Body of pancreas (tissue), 4 donors: Measurements from ENCODE around the gene FOXK1. TPM values are rescaled to one million over a fixed set of nuclear protein-coding genes. Genes with fewer than 3 reads are reported as not detected.

ENCODE experiments used
- ATAC-seq: fragments of 150-250 bp; one replicate; pipeline ENCODE4 v1.9.1; 2016
- DNase-seq, 4 donors: peaks; one replicate each; pipeline ENCODE4 v3.0.0-alpha.2; 2019
- H3K27ac ChIP-seq, 4 donors: fragments of 200-600 bp; sonication (generic); 1 replicate in 3 of 4; 2 replicates in 1 of 4; pipeline versions ENCODE4 v1.5.1 to v1.6.1; 2016 to 2019; ENCODE audit warnings: mild to moderate bottlenecking in 1 of 4, mixed read lengths in 1 of 4, moderate library complexity in 1 of 4
- H3K27me3 ChIP-seq, 2 donors: fragments of 200-600 bp; sonication (generic); one replicate each; pipeline ENCODE4 v1.6.0; 2016; ENCODE audit warnings: mild to moderate bottlenecking in 1 of 2
- H3K36me3 ChIP-seq, 2 donors: fragments of 200-600 bp; sonication (generic); replicated peaks in 1 of 2; 2 replicates each; pipeline ENCODE4 v1.5.1; 2016; ENCODE audit warnings: low read depth in 2 of 2; ENCODE audit not compliant: insufficient read depth in 1 of 2
- H3K4me1 ChIP-seq: fragments of 200-600 bp; sonication (generic); one replicate; pipeline ENCODE4 v1.6.0; 2016
- H3K4me3 ChIP-seq, 2 donors: fragments of 200-600 bp; sonication (generic); 1 replicate in 1 of 2; 2 replicates in 1 of 2; pipeline ENCODE4 v1.5.1; 2016 to 2019
- H3K9me3 ChIP-seq, 3 donors: fragments of 200-600 bp; sonication (generic); 1 replicate in 2 of 3; 2 replicates in 1 of 3; pipeline ENCODE4 v1.5.1; 2016
- POLR2A ChIP-seq, 3 donors: fragments of 450-650 bp; IDR thresholded peaks; one replicate each; pipeline ENCODE4 v1.6.1; 2016; ENCODE audit warnings: antibody characterized with exemption in 3 of 3, mild to moderate bottlenecking in 2 of 3
- WGBS, 2 donors: methylation state at CpG; one replicate each; pipeline ENCODE4 v1.1.5; 2017; 5-methylcytosine and 5-hydroxymethylcytosine counted together
- intact Hi-C: fragments of 100-400 bp; cut with DNase I; formaldehyde crosslinking; loops from one replicate; pipeline ENCODE4 v1.15.1; 2023
- total RNA-seq, 2 donors: library from RNA; depleted of rRNA; stranded (reverse); fragments of >200 nt; gene quantifications; one replicate each; pipeline ENCODE4 v1.1.0, GENCODE V29; 2016
- TF ChIP-seq, protein P1 (sequence below), 7 experiments: fragments of 450-650 bp in 4 of 7; fragments of 200-600 bp in 3 of 7; sonication (generic) in 3 of 7; IDR thresholded peaks; one replicate each; pipeline ENCODE4 v1.5.1; 2016 to 2019; ENCODE audit warnings: antibody characterized with exemption in 7 of 7

FOXK1 gene
- total RNA-seq, 2 donors from 2014 or later: 16.2 to 17.6 TPM

DNA sequence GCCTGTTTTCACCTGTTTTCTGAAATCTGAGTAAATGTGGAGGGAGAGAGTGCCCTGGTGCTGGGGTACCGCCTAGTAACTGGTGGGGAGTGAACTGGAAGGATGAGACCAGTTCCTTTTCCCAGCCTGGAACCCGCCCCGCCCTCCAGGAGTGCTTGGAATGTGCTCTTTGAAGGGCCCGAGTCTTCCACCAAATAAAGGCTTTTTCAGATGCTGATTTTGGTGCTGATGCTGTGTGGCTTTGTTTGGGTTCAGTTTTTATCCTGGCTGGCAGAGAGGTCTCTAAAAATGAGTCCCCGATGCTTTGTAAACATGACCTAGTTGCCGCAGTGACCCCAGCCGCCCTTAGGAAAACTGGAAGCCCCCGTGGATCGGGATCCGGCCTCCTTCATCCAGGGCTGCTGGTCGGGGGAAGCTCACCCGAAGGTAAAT is 25.9 kb downstream of the FOXK1 start:
- H3K9me3 ChIP-seq: no peaks in the 10 kb centered on the region
- no peak for TF ChIP-seq POLR2A (IDR thresholded peaks at IDR 0.05)
- TF ChIP-seq, protein P1, sequence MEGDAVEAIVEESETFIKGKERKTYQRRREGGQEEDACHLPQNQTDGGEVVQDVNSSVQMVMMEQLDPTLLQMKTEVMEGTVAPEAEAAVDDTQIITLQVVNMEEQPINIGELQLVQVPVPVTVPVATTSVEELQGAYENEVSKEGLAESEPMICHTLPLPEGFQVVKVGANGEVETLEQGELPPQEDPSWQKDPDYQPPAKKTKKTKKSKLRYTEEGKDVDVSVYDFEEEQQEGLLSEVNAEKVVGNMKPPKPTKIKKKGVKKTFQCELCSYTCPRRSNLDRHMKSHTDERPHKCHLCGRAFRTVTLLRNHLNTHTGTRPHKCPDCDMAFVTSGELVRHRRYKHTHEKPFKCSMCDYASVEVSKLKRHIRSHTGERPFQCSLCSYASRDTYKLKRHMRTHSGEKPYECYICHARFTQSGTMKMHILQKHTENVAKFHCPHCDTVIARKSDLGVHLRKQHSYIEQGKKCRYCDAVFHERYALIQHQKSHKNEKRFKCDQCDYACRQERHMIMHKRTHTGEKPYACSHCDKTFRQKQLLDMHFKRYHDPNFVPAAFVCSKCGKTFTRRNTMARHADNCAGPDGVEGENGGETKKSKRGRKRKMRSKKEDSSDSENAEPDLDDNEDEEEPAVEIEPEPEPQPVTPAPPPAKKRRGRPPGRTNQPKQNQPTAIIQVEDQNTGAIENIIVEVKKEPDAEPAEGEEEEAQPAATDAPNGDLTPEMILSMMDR (IDR thresholded peaks at IDR 0.05): no peak
- no peaks in the 10 kb centered on the region for H3K27me3 ChIP-seq
- H3K27ac ChIP-seq: no peak overlapping the region
- H3K4me1 ChIP-seq: peaks cover 16% of the 10 kb centered on the region
- no peak for ATAC-seq
- intact Hi-C loops: no loop called here
- 73 to 86% methylated on average over 11 to 12 of the region's 12 CpGs for WGBS, 2 donors
- no peak for DNase-seq
- no peaks in the 10 kb centered on the region for H3K36me3 ChIP-seq
- H3K4me3 ChIP-seq: no peak overlapping the region

DNA sequence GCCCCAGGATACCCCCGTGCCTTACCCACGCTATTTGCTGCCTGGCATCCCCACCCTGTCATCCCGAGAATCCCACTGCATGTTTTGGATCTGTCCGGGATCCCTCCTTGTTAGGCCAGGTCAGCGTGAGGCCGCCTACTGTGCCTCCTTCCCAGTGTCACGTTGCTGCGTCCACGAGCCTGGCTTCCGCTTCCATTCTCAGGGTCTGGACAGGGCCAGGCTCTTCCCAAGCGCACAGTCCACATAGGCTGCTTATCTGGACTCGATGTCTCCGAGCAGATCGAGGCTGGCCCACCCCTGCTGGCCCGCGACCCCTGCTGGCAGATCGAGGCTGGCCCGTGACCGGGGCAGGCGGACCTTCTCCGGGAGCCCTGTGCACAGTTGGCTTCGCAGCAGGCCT is 27.1 kb downstream of the FOXK1 start:
- WGBS, 2 donors: 88 to 94% methylated on average over 21 to 22 of the region's 22 CpGs
- Histone ChIP-seq H3K36me3 (no peaks in the 10 kb centered on the region), H3K27ac (no peak overlapping the region), H3K4me3 (no peak overlapping the region), H3K9me3 (no peaks in the 10 kb centered on the region), H3K4me1 (peaks cover 16% of the 10 kb centered on the region), H3K27me3 (no peaks in the 10 kb centered on the region)
- ATAC-seq (no peak), DNase-seq (no peak)
- intact Hi-C loops: no loop called here
- TF ChIP-seq, protein P1 (IDR thresholded peaks at IDR 0.05): no peak
- no peak for TF ChIP-seq POLR2A (IDR thresholded peaks at IDR 0.05)

DNA sequence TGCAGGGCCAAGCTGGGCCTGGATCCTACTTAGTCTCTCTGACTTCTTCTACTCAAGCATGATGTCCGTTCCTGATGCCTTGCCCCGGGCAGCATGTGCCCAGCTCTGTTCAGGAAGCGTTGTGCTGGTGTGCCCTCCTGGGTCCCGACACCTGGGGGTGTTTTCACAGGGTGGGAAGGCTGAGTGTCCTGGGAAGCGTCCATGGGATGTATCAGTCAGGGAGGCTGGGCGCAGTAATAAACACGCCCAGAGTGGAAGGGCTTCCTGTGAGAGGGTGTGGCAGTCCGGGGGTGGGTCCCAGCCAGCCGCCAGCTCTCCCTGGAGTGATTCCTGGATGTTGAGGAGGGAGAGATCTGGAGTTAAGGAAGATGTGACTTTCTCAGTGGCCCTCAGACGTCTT is 29.0 kb downstream of the FOXK1 start:
- no peak for ATAC-seq
- H3K4me1 ChIP-seq: peaks cover 26% of the 10 kb centered on the region
- no peak for DNase-seq
- no peaks in the 10 kb centered on the region for H3K36me3 ChIP-seq
- H3K27ac ChIP-seq: no peak overlapping the region
- intact Hi-C loops: no loop called here
- no peak for TF ChIP-seq POLR2A (IDR thresholded peaks at IDR 0.05)
- TF ChIP-seq, protein P1 (IDR thresholded peaks at IDR 0.05): no peak
- no peak overlapping the region for H3K4me3 ChIP-seq
- no peaks in the 10 kb centered on the region for H3K9me3 ChIP-seq
- no peaks in the 10 kb centered on the region for H3K27me3 ChIP-seq
- WGBS, 2 donors: 89 to 96% methylated on average over 10 of the region's 10 CpGs

DNA sequence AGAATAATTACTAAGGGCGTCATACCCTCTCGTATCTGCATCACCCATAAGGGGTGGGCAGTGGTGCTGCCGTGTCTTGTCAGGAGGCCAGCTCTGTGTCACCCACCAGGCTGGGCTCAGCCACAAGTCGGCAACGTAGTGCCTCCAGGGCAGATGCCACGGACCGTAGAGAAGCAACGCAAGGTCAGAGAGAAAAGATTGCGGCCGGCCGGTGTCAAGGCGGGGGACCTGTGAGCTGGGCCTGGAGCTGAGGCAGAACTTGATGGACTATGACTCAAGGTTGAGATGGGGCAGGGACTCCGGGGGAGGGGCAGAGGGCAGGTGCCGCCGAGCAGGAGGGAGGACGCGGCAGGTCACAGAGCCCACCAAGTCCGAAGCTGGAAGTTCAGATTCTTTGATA is 29.5 kb downstream of the FOXK1 start:
- Histone ChIP-seq H3K4me1 (peaks cover 22% of the 10 kb centered on the region), H3K4me3 (no peak overlapping the region), H3K27me3 (no peaks in the 10 kb centered on the region), H3K36me3 (no peaks in the 10 kb centered on the region), H3K9me3 (no peaks in the 10 kb centered on the region), H3K27ac (no peak overlapping the region)
- DNase-seq (no peak), ATAC-seq (no peak)
- 87 to 95% methylated on average over 17 to 18 of the region's 18 CpGs for WGBS, 2 donors
- TF ChIP-seq, protein P1 (IDR thresholded peaks at IDR 0.05): no peak
- no peak for TF ChIP-seq POLR2A (IDR thresholded peaks at IDR 0.05)
- intact Hi-C loops: no loop called here
